ENCODE data around the gene SERF2. TPM values are rescaled to one million over a fixed set of nuclear protein-coding genes. Genes with fewer than 3 reads are reported as not detected.

The SERF2 gene
- total and polyA plus RNA-seq, 10 of the 15 experiments (the other 5 are each of a cell fraction or from before 2014, with no cell fraction given), result 464 to 4,159 (median 1,014) TPM

DNA sequence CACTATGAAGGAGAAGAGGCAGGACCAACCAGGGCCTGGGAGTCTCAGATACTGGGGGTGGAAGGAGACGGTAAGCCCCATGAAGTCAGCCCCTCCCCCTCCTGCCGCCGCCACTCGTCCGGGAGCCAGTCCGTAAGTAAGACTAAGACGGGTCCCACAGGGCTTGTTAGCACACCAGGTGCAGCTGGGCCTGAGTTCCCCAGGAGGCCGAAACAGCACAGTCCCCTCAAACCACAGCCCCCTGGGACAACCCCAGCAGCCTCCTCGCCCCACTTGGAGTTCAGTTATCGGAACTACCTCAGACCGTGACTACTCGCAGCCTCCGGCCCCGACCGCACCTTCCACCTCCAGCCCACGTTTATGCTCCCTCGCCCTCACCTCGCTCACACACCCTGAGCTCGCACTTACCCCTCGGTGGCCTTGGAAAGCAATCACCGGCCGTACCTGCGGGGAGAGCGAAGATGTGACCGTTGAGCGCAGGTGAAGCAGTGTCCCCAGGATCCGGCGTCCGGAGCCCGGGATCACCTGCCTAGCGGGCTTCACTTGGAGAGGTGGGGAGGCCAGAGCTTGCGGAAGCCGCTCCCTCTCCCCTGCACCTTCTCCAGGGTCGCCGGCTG, 15.9 kb upstream of the SERF2 start (continued):
- 0 out of 2 replicates have a peak, but pooled peaks have one; percentile 48 for TF ChIP-seq CREB1 (IDR thresholded peaks at IDR 0.05; ENCODE audit: low read depth)
- no peak for TF ChIP-seq YBX1 (IDR thresholded peaks at IDR 0.05)

DNA sequence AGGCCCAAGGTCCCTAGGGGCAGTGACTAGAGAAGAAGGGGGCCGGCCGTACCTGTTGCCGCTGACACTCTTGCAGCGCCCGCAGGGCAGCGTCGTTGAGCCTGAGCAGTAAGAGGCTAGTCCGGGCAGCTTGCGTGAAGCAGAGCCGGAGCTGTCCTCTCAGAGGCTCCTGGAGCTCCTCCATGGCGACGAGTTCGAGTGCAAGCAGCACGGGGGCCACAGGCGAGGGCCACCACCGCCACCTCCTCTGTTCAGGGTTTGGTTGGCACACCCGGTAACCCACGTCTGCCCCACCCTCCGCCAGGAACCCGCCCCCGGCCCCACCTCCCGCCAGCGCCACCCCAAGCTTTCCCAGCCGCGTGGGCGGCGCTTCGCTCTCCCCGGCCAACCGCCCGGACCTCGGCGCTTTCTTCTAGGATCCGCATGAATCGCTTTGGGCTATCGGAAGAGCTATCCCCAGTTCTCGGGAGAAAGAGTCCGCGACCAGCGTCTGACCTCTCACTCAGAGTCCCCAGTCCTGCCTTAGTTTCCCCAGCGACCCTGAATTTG, 15.3 kb upstream of the SERF2 start, which contains the start of gene ELL3:
Gene ELL3 (minus strand): TSS at position 249 of the 549 bp plus-strand sequence. CDS start 65 bp downstream, at position 184.
- POLR2A ChIA-PET, result interaction anchor here (0.8 to 4.4 kb wide), 12 partner anchors 12 to 511 kb away, joined by 3 to 58 read pairs (median 7); partner anchors contain the start of genes GOLM2, HYPK, MFAP1 and SERF2
- intact Hi-C loops (cut with micrococcal nuclease; ENCODE audit: unreplicated experiment), result loop anchor here (1.0 to 5.0 kb wide), 3 partner anchors 12 to 51 kb away; partner anchors contain the start of gene WDR76
- no peaks in the 10 kb centered on the region for H3K27me3 ChIP-seq (replicated peaks in 1 of 2; ENCODE audit: control insufficient read depth in 2 of 2, insufficient read depth in 2 of 2, low read length in 1 of 2)
- under 1% methylated on average over 24 of the region's 41 CpGs for WGBS (ENCODE audit: insufficient coverage, insufficient replicate concordance, low lambda C conversion rate, missing lambda C conversion rate)
- peaks cover 6 to 13% of the 10 kb centered on the region in 2 experiments for H3K36me3 ChIP-seq (ENCODE audit: control insufficient read depth in 2 of 2, insufficient read depth in 2 of 2, low read length in 1 of 2)
- SMC1A ChIA-PET (ENCODE audit: uncharacterized antibody, unreplicated experiment), result interaction anchor here (0.6 to 14.9 kb wide), 16 partner anchors 10 to 102 kb away, joined by 3 to 129 read pairs (median 3); partner anchors contain the start of genes MFAP1, PDIA3 and SERF2
- peaks cover 16% of the 10 kb centered on the region for H3K4me1 ChIP-seq (ENCODE audit: control insufficient read depth, insufficient read depth, low read length)
- DNase-seq (ENCODE audit: low read depth, low spot score), result no peak
- no peak for FAIRE-seq
- H3K9me3 ChIP-seq (replicated peaks; ENCODE audit: control insufficient read depth, insufficient read depth, low read length), result no peaks in the 10 kb centered on the region; the same call in 2 of the 3 replicates
- CTCF ChIA-PET, result interaction anchor here (1.0 to 5.8 kb wide), 11 partner anchors 12 to 54 kb away, joined by 3 to 72 read pairs (median 6); partner anchors contain the start of genes HYPK, MFAP1, SERF2 and SERINC4
- no peak for TF ChIP-seq NFYB (IDR thresholded peaks at IDR 0.05; ENCODE audit: insufficient read depth, low read depth, low read length)
- TF ChIP-seq, protein P1, sequence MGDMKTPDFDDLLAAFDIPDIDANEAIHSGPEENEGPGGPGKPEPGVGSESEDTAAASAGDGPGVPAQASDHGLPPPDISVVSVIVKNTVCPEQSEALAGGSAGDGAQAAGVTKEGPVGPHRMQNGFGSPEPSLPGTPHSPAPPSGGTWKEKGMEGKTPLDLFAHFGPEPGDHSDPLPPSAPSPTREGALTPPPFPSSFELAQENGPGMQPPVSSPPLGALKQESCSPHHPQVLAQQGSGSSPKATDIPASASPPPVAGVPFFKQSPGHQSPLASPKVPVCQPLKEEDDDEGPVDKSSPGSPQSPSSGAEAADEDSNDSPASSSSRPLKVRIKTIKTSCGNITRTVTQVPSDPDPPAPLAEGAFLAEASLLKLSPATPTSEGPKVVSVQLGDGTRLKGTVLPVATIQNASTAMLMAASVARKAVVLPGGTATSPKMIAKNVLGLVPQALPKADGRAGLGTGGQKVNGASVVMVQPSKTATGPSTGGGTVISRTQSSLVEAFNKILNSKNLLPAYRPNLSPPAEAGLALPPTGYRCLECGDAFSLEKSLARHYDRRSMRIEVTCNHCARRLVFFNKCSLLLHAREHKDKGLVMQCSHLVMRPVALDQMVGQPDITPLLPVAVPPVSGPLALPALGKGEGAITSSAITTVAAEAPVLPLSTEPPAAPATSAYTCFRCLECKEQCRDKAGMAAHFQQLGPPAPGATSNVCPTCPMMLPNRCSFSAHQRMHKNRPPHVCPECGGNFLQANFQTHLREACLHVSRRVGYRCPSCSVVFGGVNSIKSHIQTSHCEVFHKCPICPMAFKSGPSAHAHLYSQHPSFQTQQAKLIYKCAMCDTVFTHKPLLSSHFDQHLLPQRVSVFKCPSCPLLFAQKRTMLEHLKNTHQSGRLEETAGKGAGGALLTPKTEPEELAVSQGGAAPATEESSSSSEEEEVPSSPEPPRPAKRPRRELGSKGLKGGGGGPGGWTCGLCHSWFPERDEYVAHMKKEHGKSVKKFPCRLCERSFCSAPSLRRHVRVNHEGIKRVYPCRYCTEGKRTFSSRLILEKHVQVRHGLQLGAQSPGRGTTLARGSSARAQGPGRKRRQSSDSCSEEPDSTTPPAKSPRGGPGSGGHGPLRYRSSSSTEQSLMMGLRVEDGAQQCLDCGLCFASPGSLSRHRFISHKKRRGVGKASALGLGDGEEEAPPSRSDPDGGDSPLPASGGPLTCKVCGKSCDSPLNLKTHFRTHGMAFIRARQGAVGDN (IDR thresholded peaks at IDR 0.05), result 0 out of 2 replicates have a peak, but pooled peaks have one; percentile 42
- TF ChIP-seq EGR1 (IDR thresholded peaks at IDR 0.05; ENCODE audit: borderline replicate concordance in 1 of 2, low read depth in 2 of 2, low read length in 2 of 2), result peak in 1 of 2 experiments; percentile 91; a peak in 2 of 3 replicates
- TF ChIP-seq, protein P2, sequence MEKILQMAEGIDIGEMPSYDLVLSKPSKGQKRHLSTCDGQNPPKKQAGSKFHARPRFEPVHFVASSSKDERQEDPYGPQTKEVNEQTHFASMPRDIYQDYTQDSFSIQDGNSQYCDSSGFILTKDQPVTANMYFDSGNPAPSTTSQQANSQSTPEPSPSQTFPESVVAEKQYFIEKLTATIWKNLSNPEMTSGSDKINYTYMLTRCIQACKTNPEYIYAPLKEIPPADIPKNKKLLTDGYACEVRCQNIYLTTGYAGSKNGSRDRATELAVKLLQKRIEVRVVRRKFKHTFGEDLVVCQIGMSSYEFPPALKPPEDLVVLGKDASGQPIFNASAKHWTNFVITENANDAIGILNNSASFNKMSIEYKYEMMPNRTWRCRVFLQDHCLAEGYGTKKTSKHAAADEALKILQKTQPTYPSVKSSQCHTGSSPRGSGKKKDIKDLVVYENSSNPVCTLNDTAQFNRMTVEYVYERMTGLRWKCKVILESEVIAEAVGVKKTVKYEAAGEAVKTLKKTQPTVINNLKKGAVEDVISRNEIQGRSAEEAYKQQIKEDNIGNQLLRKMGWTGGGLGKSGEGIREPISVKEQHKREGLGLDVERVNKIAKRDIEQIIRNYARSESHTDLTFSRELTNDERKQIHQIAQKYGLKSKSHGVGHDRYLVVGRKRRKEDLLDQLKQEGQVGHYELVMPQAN (conservative IDR thresholded peaks at IDR 0.05), result 0 out of 2 replicates have a peak, but pooled peaks have one; percentile 29
- 0 out of 2 replicates have a peak, but pooled peaks have one; percentile 4 for TF ChIP-seq YY1 (IDR thresholded peaks at IDR 0.05; ENCODE audit: low read depth, low read length)
- TF ChIP-seq SIN3A (IDR thresholded peaks at IDR 0.05; ENCODE audit: low read depth, low read length), result 0 out of 2 replicates have a peak, but pooled peaks have one; percentile 35
- no peak for TF ChIP-seq WRNIP1 (IDR thresholded peaks at IDR 0.05; ENCODE audit: borderline replicate concordance, low read depth, low read length)
- 0 out of 2 replicates have a peak, but pooled peaks have one; percentile 32 for TF ChIP-seq CHD1 (IDR thresholded peaks at IDR 0.05; ENCODE audit: low read depth, low read length)
- TF ChIP-seq POLR2A (IDR thresholded peaks at IDR 0.05; ENCODE audit: low read depth, low read length), result peak; percentile 70; the same call in 1 of the 2 replicates
- ATAC-seq, result peak; percentile 75
- peak within 1 kb of the TSS; percentile 91 for H3K27ac ChIP-seq (ENCODE audit: control insufficient read depth, insufficient read depth)
- peak within 1 kb of the TSS; percentile 77 for H2AFZ ChIP-seq (ENCODE audit: control insufficient read depth, low read depth, low read length)
- BruUV-seq (replicated peaks), result no TSS peak
- H3K4me2 ChIP-seq (ENCODE audit: control insufficient read depth, insufficient read depth), result peak within 1 kb of the TSS; percentile 100
- in situ Hi-C loops (cut with MboI), result loop anchor here (25.0 kb wide), 1 partner anchor 1514 kb away; the partner anchor contains the start of genes GANC and TMEM87A
- peak within 1 kb of the TSS; percentile 79 for H3K9ac ChIP-seq (ENCODE audit: control insufficient read depth, insufficient read depth, low read length)
- peak within 1 kb of the TSS; percentile 78 for H3K4me3 ChIP-seq
- RAD21 ChIA-PET (ENCODE audit: unreplicated experiment), result interaction anchor here (0.6 to 3.5 kb wide), 15 partner anchors 9 to 564 kb away, joined by 3 to 54 read pairs (median 8); partner anchors contain the start of genes HYPK, MFAP1, SERF2 and SERINC4
- no peaks in the 10 kb centered on the region for H3K79me2 ChIP-seq (ENCODE audit: control insufficient read depth, insufficient read depth, low read length)
- no peaks in the 10 kb centered on the region for H4K20me1 ChIP-seq (ENCODE audit: control insufficient read depth, insufficient read depth)
